Endothelial cell of umbilical vein (primary cell): ENCODE results near the gene GALNT2. TPM values are rescaled to one million over a fixed set of nuclear protein-coding genes. Genes with fewer than 3 reads are reported as not detected.

Source experiments
- BruUV-seq: library from RNA; stranded (reverse); fragments of 400-500 nt; replicated peaks from 2 replicates; lab custom pipeline; 2021; lab: Mats Ljungman, UMichigan
- CTCF ChIA-PET: fragments of 300-600, 350-600 bp; sonication (Branson Sonifier 250); formaldehyde crosslinking; loops from one replicate; lab custom pipeline; 2021; ENCODE audit warnings: antibody characterized with exemption, inconsistent platforms; lab: Charles Lee
- POLR2A ChIA-PET: fragments of 300-600, 350-600 bp; sonication (Branson Sonifier 250); formaldehyde crosslinking; loops from one replicate; lab custom pipeline; 2021; ENCODE audit warnings: antibody characterized with exemption, inconsistent platforms; lab: Charles Lee
- DNase-seq: peaks from one replicate; pipeline ENCODE4 v3.0.0-alpha.2; 2011; ENCODE audit warnings: low read depth, low spot score
- FAIRE-seq: peaks from 2 replicates; lab custom pipeline; 2011; peaks lifted over from hg19 to GRCh38; lab: Jason Lieb, UNC
- H2AFZ ChIP-seq: 2 replicates; pipeline ENCODE4 v1.6.0; 2012; ENCODE audit warnings: low read depth, low read length, control low read depth, inconsistent platforms
- H3K27ac ChIP-seq: 2 replicates; pipeline ENCODE4 v1.5.1; 2011; ENCODE audit warnings: low read depth, mild to moderate bottlenecking, control low read depth, low read length, moderate library complexity; ENCODE audit not compliant: insufficient read depth
- H3K27me3 ChIP-seq, 2 experiments: 2 replicates each; pipeline versions ENCODE4 v1.6.0 to v1.6.1; 2011; ENCODE audit warnings: low read length in 2 of 2, mixed read lengths in 1 of 2; ENCODE audit not compliant: control insufficient read depth in 2 of 2, insufficient read depth in 2 of 2
- H3K36me3 ChIP-seq, 2 experiments: 2 replicates in 1 of 2; 3 replicates in 1 of 2; pipeline ENCODE4 v1.5.1; 2011; ENCODE audit warnings: low read length in 2 of 2, mild to moderate bottlenecking in 1 of 2, moderate library complexity in 1 of 2; ENCODE audit not compliant: control insufficient read depth in 2 of 2, insufficient read depth in 2 of 2; ENCODE audit errors: extremely low read depth in 1 of 2
- H3K4me1 ChIP-seq: 3 replicates; pipeline ENCODE4 v1.5.1; 2011; ENCODE audit warnings: mild to moderate bottlenecking, low read length; ENCODE audit not compliant: control insufficient read depth, insufficient read depth; ENCODE audit errors: extremely low read depth
- H3K4me2 ChIP-seq: 2 replicates; pipeline ENCODE4 v1.6.1; 2011; ENCODE audit warnings: low read length, control low read depth, mixed read lengths; ENCODE audit not compliant: insufficient read depth
- H3K4me3 ChIP-seq, 3 experiments: fragments of 200-600 bp in 1 of 3; sonication (generic), shearing (Covaris generic) in 1 of 3; replicated peaks in 1 of 3; 2 replicates each; pipeline ENCODE4 v1.5.1; 2011 to 2016; ENCODE audit warnings: control low read depth in 3 of 3, low read length in 3 of 3, mild to moderate bottlenecking in 2 of 3, inconsistent platforms in 1 of 3, low read depth in 1 of 3, moderate library complexity in 1 of 3; ENCODE audit not compliant: insufficient read depth in 1 of 3
- H3K79me2 ChIP-seq: 2 replicates; pipeline ENCODE4 v1.6.0; 2012; ENCODE audit warnings: low read length, inconsistent platforms; ENCODE audit not compliant: control insufficient read depth, insufficient read depth
- H3K9ac ChIP-seq: replicated peaks from 2 replicates; pipeline ENCODE3; 2011; ENCODE audit warnings: low read length, control low read depth; ENCODE audit not compliant: insufficient read depth; ENCODE audit errors: extremely low read depth
- H3K9me1 ChIP-seq: replicated peaks from 3 replicates; pipeline ENCODE4 v1.6.0; 2011; ENCODE audit warnings: mild to moderate bottlenecking, low read length; ENCODE audit not compliant: control insufficient read depth, insufficient read depth; ENCODE audit errors: extremely low read depth
- H3K9me3 ChIP-seq: replicated peaks from 2 replicates; pipeline ENCODE4 v1.5.1; 2012; ENCODE audit warnings: low read length, inconsistent platforms; ENCODE audit not compliant: control insufficient read depth, insufficient read depth
- H4K20me1 ChIP-seq: replicated peaks from 2 replicates; pipeline ENCODE3; 2011; ENCODE audit warnings: mild to moderate bottlenecking, low read length; ENCODE audit not compliant: control insufficient read depth, insufficient read depth; ENCODE audit errors: extremely low read depth
- CTCF ChIP-seq, 2 donors: IDR thresholded peaks; 1 replicate in 1 of 2; 2 replicates in 1 of 2; pipeline ENCODE4 v1.5.1; 2011; ENCODE audit warnings: low read length in 2 of 2, mild to moderate bottlenecking in 2 of 2, moderate library complexity in 2 of 2, control low read depth in 1 of 2, inconsistent platforms in 1 of 2, low read depth in 1 of 2; ENCODE audit not compliant: insufficient read depth in 1 of 2; ENCODE audit errors: extremely low read depth in 1 of 2
- EZH2 ChIP-seq: IDR thresholded peaks from 2 replicates; pipeline ENCODE4 v1.6.1; 2012; ENCODE audit warnings: borderline replicate concordance, low read depth, mild to moderate bottlenecking, moderate library complexity, low read length, inconsistent platforms; ENCODE audit not compliant: severe bottlenecking
- FOS ChIP-seq: IDR thresholded peaks from 2 replicates; pipeline ENCODE4 v1.6.1; 2011; ENCODE audit warnings: mild to moderate bottlenecking, low read length, moderate library complexity, borderline replicate concordance; ENCODE audit not compliant: insufficient read depth
- GATA2 ChIP-seq: IDR thresholded peaks from 2 replicates; pipeline ENCODE4 v1.7.0; 2011; ENCODE audit warnings: low read depth, mild to moderate bottlenecking, moderate library complexity, mixed read lengths, low read length; ENCODE audit not compliant: insufficient read length, insufficient read depth
- JUN ChIP-seq: IDR thresholded peaks from 2 replicates; pipeline ENCODE4 v1.6.1; 2011; ENCODE audit warnings: borderline replicate concordance, low read depth; ENCODE audit not compliant: insufficient read length, insufficient read depth
- MYC ChIP-seq: IDR thresholded peaks from one replicate; pipeline ENCODE4 v1.6.1; 2011; ENCODE audit warnings: mild to moderate bottlenecking, low read depth, low read length
- POLR2A ChIP-seq: IDR thresholded peaks from 2 replicates; pipeline ENCODE4 v1.6.1; 2012; ENCODE audit warnings: low read depth, mild to moderate bottlenecking, control low read depth, low read length
- POLR2AphosphoS5 ChIP-seq: IDR thresholded peaks from 2 replicates; pipeline ENCODE4 v1.6.1; 2012; ENCODE audit warnings: low read depth, mild to moderate bottlenecking, control low read depth, low read length, moderate library complexity; ENCODE audit not compliant: insufficient read depth
- dilution Hi-C: fragments of 300-500 bp; cut with MboI; formaldehyde crosslinking; loops from one replicate; pipeline ENCODE4 v1.15.0; 2019; ENCODE audit warnings: low sequenced_read_pairs; ENCODE audit not compliant: extremely low pct_ligation_motif_present
- intact Hi-C: fragments of 100-400 bp; cut with micrococcal nuclease; formaldehyde crosslinking; loops from one replicate; pipeline ENCODE4 v1.10.0; 2022
- polyA plus RNA-seq, 4 experiments: library from polyadenylated mRNA; depleted of rRNA in 3 of 4; stranded (reverse) in 3 of 4; unstranded in 1 of 4; fragments of >200 nt; gene quantifications; 2 replicates each; pipeline versions ENCODE4 v1.2.1 to v1.2.3, GENCODE V29; 2011 to 2012; ENCODE audit warnings: missing spikeins in 1 of 4
- total RNA-seq: library from RNA; stranded (reverse); gene quantifications from 2 replicates; pipeline ENCODE4 v1.2.3, GENCODE V29; 2021
- TF ChIP-seq, protein P1 (sequence below): IDR thresholded peaks from 2 replicates; pipeline ENCODE4 v1.6.1; 2011; ENCODE audit not compliant: insufficient read depth, insufficient read length

GALNT2 gene
- total and polyA plus RNA-seq, 2 donors (not counting 3 experiments of a cell fraction or from before 2014, with no cell fraction given), result 56.3 to 77.5 TPM

DNA sequence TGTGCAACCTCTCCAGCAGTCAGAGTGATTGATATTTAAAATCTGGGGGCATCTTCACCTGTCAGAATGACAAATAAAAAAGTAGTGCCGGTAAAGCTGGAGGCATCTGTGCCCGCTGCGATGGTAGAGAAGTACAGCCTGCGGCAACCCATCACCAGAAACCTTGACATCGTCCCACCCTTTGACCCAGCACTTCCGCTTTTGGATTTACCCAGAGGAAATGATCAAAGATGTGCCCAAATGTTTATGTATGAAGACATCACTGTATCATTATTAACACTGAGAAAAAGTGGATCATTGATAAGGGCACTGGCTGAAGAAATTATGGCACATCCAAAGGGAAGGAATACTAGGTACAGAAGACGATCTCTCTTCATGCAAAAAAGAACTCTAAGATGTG is 263.1 kb downstream of the GALNT2 start:
- Histone ChIP-seq H3K4me2 (no peak overlapping the region), H2AFZ (no peak overlapping the region), H3K27ac (no peak overlapping the region), H4K20me1 (no peaks in the 10 kb centered on the region), H3K9ac (no peak overlapping the region), H3K9me1 (no peaks in the 10 kb centered on the region), H3K79me2 (no peaks in the 10 kb centered on the region), H3K4me3 (no peak overlapping the region), H3K9me3 (no peaks in the 10 kb centered on the region), H3K27me3 (no peaks in the 10 kb centered on the region), H3K4me1 (no peaks in the 10 kb centered on the region), H3K36me3 (no peaks in the 10 kb centered on the region)
- TF ChIP-seq MYC (no peak), FOS (no peak), JUN (no peak), EZH2 (no peak), GATA2 (no peak), CTCF (IDR thresholded peaks at IDR 0.05; ENCODE audit: extremely low read depth in 1 of 2, insufficient read depth in 1 of 2, low read depth in 1 of 2, low read length in 2 of 2) (no peak), POLR2A (no peak), POLR2AphosphoS5 (no peak)
- TF ChIP-seq, protein P1, sequence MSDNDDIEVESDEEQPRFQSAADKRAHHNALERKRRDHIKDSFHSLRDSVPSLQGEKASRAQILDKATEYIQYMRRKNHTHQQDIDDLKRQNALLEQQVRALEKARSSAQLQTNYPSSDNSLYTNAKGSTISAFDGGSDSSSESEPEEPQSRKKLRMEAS, result no peak
- intact Hi-C loops, result no loop called here
- dilution Hi-C loops, result no loop called here
- no TSS peak for BruUV-seq
- POLR2A ChIA-PET, result no interaction called here
- CTCF ChIA-PET, result no interaction called here
- FAIRE-seq, result no peak
- no peak for DNase-seq
